GM21528 (cell line): ENCODE data around the gene THTPA.
"Not testable (repeated sequence)": the region's sequence is repeated elsewhere in the genome, so short reads cannot be mapped to it uniquely, and the experiment has no call there.

Source experiments
- ATAC-seq: cut with Tn5 transposase; IDR thresholded peaks from one replicate; pipeline ENCODE4 v1.9.1; 2021; ENCODE audit warnings: mild to moderate bottlenecking, moderate library complexity; ENCODE audit not compliant: unreplicated experiment, low FRiP score

The THTPA gene

DNA sequence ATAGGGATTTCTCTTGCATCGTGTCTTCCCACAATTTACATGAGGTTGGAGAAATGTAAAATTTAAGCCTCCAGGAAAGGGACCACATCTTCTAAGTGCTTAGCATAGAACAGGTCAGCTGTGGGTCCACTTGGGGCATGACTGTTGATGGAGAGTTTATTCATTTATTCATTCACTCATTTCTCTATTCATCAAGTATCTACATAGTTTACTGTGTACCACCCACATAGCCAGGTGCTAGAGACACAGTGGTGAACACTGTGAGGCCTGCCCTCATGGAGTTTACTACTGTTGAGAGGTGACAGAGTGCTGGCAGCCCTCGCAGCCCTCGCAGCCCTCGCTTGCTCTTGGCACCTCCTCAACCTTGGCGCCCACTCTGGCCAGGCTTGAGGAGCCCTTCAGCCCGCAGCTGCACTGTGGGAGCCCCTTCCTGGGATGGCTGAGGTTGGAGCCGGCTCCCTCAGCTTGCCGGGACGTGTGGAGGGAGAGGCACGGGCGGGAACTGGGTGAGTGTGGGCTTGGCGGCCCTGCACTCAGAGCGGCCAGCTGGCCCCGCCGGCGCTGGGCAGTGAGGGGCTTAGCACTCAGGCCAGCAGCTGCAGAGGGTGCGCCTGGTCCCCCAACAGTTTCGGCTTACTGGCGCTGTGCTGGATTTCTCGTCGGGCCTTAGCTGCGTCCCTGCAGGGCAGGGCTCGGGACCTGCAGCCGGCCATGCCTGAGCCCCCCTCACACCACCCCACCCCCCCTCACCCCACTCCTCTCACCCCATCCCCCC lies 24.3 kb downstream of the THTPA start:
- no peak for ATAC-seq

DNA sequence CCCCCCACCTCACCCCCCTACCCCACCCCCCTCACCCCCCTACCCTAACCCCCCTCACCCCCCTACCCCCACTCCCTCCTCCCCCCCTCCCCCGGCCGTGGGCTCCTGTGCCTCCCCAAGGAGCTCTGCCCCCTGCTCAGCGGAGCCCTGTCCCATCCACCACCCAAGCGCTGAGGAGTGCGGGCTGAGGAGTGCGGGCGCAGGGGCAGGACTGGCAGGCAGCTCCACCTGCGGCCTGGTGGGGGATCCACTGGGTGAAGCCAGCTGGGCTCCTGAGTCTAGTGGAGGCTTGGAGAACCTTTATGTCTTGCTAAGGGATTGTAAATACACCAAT lies 24.8 kb downstream of the THTPA start:
- no peak for ATAC-seq

DNA sequence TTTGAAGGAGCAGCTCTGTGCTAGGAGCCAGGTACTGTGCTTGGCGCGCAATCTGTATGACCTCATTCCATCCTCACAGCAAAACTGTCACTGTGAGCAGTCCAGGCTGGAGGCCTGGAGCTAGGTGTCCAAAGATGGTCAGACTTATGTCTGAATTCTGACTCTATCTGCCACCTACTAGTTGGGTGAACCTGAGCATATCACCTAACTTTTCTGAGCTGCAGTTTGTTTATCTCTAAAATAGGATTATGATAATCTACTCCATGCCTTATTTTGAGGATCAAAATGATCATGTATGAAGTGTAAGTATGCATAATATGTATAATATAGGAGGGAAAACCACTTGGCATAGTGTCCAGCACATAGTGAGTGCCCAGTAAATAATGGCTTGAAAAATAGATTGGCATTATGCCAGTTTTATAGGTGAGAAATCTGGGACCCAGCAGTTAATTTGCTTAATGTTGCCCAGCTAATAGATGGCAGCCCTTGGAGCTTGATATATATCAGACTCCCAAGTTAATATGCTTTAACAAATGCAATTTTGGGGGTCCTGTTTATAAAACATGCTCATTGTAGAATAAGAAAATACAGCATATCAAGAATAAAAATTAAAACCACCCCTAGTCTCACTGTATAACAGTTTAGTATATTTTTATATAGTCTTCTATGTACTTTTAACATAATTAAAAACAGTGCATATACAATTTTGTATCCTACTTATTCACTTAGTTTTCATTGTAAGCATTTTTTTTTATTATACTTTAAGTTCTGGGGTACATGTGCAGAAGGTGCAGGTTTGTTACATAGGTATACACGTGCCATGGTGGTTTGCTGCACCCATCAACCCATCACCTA lies 27.1 kb downstream of the THTPA start:
- ATAC-seq = no peak

DNA sequence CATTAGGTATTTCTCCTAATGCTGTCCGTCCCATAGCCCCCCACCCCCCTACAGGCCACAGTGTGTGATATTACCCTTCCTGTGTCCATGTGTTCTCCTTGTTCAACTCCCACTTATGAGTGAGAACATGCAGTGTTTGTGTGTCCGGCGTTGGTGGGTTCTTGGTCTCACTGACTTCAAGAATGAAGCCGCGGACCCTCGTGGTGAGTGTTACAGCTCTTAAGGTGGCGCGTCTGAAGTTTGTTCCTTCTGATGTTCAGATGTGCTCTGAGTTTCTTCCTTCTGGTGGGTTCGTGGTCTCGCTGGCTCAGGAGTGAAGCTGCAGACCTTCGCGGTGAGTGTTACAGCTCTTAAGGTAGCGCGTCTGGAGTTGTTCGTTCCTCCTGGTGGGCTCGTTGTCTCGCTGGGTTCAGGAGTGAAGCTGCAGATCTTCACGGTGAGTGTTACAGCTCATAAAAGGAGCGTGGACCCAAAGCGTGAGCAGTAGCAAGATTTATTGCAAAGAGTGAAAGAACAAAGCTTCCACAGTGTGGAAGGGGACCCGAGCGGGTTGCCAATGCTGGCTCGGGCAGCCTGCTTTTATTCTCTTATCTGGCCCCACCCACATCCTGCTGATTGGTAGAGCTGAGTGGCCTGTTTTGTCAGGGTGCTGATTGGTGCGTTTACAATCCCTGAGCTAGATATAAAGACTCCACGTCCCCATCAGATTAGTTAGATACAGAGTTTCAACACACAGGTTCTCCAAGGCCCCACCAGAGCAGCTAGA lies 27.9 kb downstream of the THTPA start:
- not testable (repeated sequence) for ATAC-seq

DNA sequence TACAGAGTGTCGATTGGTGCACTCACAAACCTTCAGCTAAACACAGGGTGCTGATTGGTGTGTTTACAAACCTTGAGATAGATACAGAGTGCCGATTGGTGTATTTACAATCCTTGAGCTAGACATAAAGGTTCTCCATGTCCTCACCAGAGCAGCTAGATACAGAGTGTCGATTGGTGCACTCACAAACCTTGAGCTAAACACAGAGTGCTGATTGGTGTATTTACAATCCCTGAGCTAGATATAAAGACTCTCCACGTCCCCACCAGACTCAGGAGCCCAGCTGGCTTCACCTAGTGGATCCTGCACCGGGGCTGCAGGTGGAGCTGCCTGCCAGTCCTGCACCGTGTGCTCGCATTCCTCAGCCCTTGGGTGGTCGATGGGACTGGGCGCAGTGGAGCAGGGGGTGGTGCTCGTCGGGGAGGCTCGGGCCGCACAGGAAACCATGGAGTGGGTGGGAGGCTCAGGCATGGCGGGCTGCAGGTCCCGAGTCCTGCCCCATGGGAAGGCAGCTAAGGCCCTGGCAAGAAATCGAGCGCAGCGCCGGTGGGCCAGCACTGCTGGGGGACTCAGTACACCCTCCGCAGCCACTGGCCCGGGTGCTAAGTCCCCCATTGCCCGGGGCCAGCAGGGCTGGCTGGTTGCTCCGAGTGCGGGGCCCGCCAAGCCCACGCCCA lies 28.6 kb downstream of the THTPA start:
- not testable (repeated sequence) for ATAC-seq

DNA sequence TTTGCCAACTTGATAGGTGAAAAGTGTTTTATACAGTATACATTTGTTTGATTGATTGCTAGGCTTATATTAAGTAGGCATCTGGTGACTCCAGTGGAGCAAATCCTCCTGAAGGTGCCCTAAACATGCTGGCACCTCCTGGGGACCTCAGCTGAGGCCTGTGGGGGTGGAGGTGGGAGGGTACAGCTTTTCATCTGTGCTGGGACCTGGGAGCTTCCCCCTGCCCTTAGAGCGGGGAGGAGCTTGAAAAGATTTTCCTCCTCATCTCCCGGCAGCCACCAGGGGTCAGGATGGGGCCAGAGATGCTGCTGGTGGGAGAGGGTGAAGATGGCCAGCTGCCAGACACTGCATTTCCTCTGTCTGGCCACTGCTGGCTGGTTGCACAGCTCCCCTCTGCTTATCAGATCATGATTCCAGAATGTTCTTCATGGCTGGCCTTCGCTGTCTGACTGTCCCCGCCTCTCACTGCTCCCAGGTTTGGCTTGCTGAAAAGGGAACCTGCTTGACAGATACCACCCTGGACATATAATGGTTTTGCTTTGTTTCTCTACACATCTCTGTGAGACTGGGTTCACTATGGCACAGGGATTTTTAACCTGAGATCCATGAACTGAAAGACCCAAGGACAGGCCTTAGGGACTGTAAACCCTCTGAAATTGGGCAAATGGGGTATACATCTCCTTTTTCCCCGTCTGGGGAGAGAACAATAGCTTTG lies 33.0 kb downstream of the THTPA start:
- peak; percentile 91 for ATAC-seq

DNA sequence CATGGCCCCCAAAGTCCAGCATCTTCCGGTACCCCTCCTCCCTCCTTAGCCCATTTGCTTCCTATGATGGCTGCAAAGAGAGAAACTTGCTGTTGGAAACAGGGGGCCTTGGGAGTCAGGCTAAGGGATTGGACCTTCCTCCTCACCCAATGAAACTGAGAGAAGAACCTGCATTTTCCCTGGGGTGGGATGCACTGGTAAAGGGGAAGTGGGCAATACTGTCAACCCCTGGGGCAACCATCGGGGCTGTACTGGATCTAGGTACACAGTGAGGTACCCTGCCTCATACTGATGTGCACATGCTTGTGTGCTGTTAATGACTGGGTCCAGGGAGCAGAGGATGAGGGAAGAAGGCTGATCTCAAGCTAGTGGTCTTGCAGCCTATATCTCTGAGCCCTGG lies 33.5 kb downstream of the THTPA start:
- no peak for ATAC-seq

DNA sequence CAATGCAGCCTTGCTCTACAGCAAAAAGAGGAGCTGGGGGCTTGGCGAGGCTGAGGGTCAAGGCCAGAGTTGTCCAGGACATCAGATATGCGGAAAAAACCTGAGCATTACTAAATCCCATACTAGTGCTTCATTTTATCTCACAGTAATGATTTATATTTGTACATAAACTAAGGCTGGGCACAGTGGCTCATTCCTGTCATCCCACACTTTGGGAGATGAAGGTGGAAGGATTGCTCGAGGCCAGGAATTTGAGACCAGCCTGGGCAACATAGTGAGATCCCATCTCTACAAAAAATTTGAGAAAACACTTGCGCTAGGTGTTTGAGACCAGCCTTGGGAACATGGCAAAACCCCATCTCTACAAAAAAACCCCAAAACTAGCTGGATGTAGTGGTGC lies 34.1 kb downstream of the THTPA start:
- no peak for ATAC-seq

DNA sequence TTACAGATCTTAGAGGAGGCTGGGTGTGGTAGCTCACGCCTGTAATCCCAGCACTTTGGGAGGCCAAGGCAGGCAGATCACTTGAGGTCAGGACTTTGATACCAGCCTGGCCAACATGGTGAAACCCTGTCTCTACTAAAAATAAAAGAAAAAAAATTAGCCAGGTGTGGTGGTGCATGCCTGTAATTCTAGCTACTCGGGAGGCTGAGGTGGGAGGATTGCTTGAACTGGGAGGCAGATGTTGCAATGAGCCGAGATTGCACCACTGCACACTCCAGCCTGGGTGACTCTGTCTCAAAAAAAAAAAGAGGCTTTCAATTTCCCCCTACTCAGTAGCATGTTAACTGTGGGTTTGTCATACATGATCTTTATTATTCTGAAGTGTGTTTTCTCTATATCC lies 38.1 kb downstream of the THTPA start:
- ATAC-seq = not testable (repeated sequence)

DNA sequence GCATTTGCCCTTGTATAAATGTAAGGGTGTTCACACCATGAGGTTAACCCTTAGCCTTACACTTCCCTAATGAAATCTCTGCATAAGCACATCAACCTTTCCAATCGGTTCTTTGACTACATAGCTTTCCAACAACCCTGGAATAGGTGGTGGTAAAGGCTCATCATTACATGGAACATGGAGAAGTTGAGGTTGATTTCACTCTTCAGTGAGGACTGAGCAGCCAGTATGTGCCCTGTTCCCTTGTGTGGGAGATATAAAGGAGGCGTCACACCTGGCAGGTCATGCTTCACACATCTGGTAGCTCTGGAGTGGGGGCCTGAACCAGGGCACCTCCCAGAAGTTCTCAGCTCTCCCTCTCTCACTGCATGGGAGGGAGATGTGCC lies 44.2 kb downstream of the THTPA start:
- ATAC-seq = no peak

DNA sequence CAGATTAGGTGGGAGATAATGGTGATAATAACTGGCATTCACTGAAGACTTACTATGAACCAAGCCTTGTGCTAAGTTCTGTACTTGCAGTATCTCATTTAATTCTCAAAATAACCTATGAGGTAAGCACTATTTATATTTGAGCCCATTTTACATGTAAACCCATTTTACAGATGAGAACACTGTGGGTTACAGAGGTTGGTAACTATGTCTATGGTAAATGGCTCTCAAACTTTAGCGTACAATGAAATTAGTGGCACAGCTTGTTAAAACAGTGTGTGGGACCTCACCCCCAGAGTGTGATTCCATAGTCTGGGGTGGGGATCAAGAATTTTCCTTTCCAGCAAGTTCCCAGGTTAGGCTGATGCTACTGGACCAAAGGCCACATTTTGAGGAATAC lies 44.7 kb downstream of the THTPA start:
- no peak for ATAC-seq

DNA sequence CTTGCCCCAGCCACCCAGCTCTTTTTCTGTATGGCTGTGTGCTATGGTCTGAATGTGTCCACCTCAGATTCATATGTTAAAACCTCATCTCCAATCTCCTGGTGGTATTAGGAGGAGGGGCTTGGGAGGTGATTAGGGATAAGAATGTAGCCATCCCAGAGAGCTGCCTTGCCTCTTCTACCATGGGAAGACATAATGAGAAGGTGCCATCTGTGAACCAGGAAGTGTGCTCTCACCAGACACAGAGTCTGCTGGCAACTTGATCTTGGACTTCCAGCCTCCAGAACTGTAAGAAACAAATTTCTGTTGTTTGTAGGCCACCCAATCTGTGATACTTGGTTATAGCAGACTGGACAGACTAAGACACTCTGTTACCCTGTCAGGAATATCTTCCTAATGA lies 45.4 kb downstream of the THTPA start:
- no peak for ATAC-seq

DNA sequence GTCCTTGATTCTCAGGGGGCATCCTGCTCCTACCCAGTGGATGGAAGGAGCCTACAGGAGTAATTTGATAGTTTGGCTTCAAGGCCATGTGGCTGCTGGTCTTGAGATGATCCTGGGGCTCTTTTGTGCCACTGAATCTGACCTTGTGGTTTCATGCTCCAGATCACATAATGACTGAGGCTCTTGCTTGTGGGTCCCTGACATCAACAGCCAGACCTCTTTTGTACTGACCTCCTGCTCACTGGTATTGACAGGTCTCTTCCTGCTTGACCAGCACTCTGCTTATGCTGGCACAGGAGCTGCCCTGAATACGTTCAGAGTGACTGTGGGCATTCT lies 45.7 kb downstream of the THTPA start:
- no peak for ATAC-seq

DNA sequence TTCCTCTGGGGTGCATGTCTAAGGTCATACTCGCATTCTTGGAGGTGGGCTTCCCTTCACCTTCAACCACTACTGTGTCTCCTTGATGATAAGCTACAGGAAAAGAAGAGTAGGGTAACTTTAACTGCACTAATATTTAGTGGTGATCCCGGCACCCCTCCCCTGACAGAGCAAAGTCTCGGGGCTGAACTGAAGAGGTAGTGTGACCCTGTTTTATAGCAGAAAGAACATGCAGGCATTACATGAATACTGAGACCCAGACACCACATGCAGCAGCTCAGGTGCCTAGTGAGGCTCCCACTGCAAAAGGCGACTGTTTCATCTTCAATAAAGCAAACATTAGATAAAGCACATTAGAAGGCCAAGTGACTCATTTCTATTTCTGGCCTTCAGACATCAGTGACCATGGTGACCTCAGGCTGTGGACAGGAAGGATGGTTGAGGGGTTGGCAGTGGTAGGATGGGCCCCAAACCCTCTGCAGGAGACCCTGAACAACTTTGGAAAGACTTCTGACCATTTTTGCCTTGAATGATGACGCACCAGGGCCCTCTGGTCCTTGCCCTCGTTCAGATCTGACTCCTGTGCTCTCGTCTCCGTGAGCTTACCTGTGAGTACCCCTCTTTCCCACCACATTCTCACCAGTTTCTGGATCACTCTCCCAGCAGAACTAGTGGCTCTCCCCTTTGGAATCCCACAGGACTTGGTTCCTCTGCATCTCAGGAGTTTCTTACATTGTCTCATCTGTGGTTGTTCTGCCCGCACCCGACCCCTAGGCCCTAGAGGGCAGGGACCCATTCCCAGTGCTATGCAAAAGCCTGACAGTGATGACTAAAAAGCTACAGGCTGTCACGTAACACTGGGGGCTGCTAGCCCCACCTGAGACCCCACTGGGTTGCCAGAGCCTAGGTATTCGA lies 46.4 kb downstream of the THTPA start:
- ATAC-seq = no peak

DNA sequence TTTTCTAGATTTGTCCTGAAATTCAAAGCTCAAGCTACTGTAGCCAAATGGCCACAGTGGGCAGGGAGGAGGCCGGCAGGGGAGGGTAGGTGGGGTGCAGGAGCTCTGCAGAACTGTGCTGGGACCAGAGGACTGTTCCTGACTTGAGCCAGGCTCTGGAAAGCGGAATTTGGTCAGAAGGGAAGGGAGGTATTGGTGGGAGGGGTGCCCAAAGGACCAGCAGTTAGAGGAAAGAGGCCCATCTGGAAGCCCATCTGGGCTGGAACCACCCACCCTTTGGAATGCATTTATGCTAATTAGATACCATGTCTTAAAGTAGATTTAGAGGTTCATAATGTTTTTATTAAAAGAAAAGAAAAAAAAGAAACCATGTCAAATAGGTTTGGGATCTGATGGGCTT lies 47.0 kb downstream of the THTPA start:
- no peak for ATAC-seq

DNA sequence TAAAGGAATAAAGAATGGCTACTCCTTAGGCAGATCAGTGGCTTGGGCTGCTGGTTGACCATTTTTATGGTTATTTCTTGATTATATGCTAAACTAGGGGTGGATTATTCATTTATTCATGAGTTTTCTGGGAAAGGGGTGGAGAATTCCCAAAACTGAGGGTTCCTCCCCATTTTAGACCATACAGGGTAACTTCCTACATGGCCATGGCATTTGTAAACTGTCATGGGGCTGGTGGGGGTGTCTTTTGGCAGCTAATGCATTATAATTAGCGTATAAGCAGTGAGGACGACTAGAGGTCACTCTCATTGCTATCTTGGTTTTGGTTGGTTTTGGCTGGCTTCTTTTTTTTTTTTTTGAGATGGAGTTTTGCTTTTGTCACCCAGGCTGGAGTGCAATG lies 48.1 kb downstream of the THTPA start:
- no peak for ATAC-seq

DNA sequence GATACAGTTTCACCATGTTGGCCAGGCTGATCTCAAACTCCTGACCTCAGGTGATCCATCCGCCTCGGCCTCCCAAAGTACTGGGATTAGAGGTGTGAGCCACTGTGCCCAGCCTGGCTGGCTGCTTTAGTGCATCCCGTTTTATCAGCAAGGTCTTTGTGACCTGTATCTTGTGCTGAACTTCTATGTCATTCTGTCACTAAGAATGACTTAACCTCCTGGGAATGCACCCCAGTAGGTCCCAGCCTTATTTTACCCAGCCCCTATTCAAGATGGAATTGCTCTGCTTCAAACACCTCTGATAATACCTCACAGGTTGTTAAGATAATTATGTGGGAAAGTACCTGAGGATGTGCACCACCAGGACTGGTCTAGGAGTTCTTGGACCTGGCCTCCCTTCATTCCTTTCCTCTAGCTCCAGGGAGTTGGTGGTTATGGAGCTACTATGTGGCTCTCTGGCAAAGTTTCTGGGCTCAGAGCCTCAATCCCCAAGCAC lies 48.7 kb downstream of the THTPA start:
- no peak for ATAC-seq

DNA sequence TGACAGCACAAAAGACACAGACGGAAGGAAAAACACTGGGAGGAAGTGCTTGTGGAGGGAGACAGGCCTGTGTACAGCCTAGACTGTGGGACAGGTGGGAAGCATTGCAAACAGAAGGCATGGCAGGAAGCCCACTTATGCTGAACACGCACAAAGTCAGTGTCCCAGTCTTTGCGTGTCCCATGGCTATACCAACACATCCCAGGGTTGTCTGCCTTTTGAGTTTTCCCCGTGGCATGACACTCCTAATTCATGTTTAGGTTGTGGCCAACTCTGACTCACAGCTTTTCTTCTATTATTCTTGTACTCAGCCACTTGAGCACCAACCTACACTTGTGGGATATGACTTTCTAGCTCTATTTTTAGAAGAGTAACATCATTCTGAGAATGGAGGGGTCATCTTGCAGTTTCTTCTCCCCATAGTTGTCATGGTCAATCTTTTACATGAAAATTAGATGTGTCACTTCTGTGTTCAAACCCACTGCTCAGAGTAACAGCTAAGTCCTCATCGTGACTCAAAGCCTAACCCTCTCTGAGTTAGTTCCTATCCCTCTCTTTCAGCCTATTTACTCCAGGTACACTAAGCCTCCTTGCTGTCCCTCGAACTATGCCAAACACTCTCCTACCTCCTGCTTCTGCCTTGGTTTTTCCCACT lies 50.0 kb downstream of the THTPA start:
- ATAC-seq = peak; percentile 77

DNA sequence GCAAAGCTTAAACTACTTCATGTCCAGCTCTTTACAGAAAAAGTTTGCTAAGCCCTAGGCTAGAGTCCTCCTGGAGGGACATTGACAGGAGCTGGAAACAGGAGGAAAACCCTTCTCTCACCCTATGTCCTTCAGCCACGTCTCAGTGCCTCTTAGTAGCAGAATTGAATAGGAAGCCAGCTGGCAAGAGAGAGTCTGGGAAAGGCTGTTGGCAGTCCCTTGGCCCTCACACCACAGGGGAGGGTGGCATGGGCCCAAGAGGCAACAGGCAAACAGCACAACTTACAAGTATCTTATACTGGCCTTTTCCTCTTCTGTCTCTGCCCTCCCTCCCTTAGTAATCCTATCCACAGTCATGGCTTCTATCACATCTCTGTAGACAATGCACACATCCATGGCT lies 52.4 kb downstream of the THTPA start:
- ATAC-seq = no peak
